MCF 10A (cell line): ENCODE results near the gene CEPT1. TPM values are rescaled to one million over a fixed set of nuclear protein-coding genes. Genes with fewer than 3 reads are reported as not detected.

Source experiments
- BruUV-seq: library from RNA; stranded (reverse); fragments of 400-500 nt; replicated peaks from 2 replicates; lab custom pipeline; 2021; lab: Mats Ljungman, UMichigan
- CTCF ChIA-PET: fragments of 300-600 bp; sonication (Branson Sonifier 250); formaldehyde crosslinking; extraction: SDS; loops from one replicate; lab custom pipeline; 2021; ENCODE audit warnings: antibody characterized with exemption, inconsistent platforms; lab: Yijun Ruan, JAX
- POLR2A ChIA-PET: fragments of 300-600, 350-650 bp; sonication (Branson Sonifier 250); formaldehyde crosslinking; extraction: SDS; loops from one replicate; lab custom pipeline; 2020; ENCODE audit warnings: antibody characterized with exemption, inconsistent platforms; lab: Yijun Ruan, JAX
- DNase-seq: peaks from one replicate; pipeline ENCODE4 v3.0.0-alpha.2; 2018; ENCODE audit not compliant: unreplicated experiment
- H3K27ac Mint-ChIP-seq: one replicate; pipeline ENCODE4 v1.8.0; 2022; ENCODE audit warnings: mild to moderate bottlenecking, low read depth, mixed read lengths; ENCODE audit not compliant: unreplicated experiment
- H3K27me3 Mint-ChIP-seq: one replicate; pipeline ENCODE4 v1.8.0; 2022; ENCODE audit warnings: mixed read lengths; ENCODE audit not compliant: insufficient read depth, unreplicated experiment
- H3K36me3 Mint-ChIP-seq: one replicate; pipeline ENCODE4 v1.8.0; 2022; ENCODE audit warnings: mild to moderate bottlenecking, moderate library complexity, mixed read lengths; ENCODE audit not compliant: insufficient read depth, unreplicated experiment
- H3K4me1 Mint-ChIP-seq: one replicate; pipeline ENCODE4 v1.8.0; 2022; ENCODE audit warnings: mixed read lengths; ENCODE audit not compliant: insufficient read depth, unreplicated experiment
- H3K4me3 Mint-ChIP-seq: one replicate; pipeline ENCODE4 v1.8.0; 2022; ENCODE audit warnings: mild to moderate bottlenecking, moderate library complexity, mixed read lengths; ENCODE audit not compliant: unreplicated experiment
- H3K9me3 Mint-ChIP-seq: one replicate; pipeline ENCODE4 v1.8.0; 2022; ENCODE audit warnings: mixed read lengths; ENCODE audit not compliant: unreplicated experiment
- intact Hi-C: fragments of 100-400 bp; cut with micrococcal nuclease; formaldehyde crosslinking; loops from 2 replicates; pipeline ENCODE4 v1.14.1; 2022
- total RNA-seq: library from RNA; stranded (reverse); gene quantifications from 2 replicates; pipeline ENCODE4 v1.2.3, GENCODE V29; 2022
- TF ChIP-seq, protein P1 (sequence below): fragments of 200-600 bp; IDR thresholded peaks from one replicate; pipeline ENCODE4 v1.8.0; 2022; ENCODE audit warnings: antibody characterized with exemption, mild to moderate bottlenecking; ENCODE audit not compliant: unreplicated experiment

CEPT1 gene
- total RNA-seq, 1 experiment from 2014 or later = 45.0 TPM

DNA sequence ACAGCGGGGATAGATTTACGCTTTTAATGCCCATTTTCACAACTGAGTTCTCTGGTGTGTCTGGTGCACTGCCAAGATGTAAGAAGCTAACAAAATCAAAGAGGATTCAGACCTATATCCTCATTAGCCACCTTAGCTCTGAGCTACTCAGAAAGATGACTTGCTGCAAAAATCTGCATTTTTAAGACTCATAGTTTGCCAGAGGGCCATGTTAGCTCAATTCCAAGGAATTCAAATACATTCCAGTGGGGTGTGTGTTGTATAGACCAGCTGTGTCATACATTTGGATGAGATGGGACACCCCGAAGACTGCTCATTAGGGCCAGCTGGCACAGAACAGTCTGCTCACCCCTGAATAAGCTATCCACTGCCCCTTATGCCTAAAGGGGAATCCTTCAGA lies 51.5 kb downstream of the CEPT1 start:
- TF ChIP-seq, protein P1, sequence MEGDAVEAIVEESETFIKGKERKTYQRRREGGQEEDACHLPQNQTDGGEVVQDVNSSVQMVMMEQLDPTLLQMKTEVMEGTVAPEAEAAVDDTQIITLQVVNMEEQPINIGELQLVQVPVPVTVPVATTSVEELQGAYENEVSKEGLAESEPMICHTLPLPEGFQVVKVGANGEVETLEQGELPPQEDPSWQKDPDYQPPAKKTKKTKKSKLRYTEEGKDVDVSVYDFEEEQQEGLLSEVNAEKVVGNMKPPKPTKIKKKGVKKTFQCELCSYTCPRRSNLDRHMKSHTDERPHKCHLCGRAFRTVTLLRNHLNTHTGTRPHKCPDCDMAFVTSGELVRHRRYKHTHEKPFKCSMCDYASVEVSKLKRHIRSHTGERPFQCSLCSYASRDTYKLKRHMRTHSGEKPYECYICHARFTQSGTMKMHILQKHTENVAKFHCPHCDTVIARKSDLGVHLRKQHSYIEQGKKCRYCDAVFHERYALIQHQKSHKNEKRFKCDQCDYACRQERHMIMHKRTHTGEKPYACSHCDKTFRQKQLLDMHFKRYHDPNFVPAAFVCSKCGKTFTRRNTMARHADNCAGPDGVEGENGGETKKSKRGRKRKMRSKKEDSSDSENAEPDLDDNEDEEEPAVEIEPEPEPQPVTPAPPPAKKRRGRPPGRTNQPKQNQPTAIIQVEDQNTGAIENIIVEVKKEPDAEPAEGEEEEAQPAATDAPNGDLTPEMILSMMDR = no peak
- CTCF ChIA-PET = interaction anchor here (0.5 to 1.5 kb wide), 5 partner anchors 9 to 769 kb away, joined by 3 to 6 read pairs (median 3); no protein-coding TSS in a partner anchor
- DNase-seq = no peak
- no peak overlapping the region for H3K27ac Mint-ChIP-seq
- POLR2A ChIA-PET = interaction anchor here (0.6 kb wide), 1 partner anchor 156 kb away, joined by 3 read pairs; no protein-coding TSS in a partner anchor
- H3K4me1 Mint-ChIP-seq = peaks cover 11% of the 10 kb centered on the region
- no peaks in the 10 kb centered on the region for H3K9me3 Mint-ChIP-seq
- intact Hi-C loops = no loop called here
- no peaks in the 10 kb centered on the region for H3K27me3 Mint-ChIP-seq
- H3K4me3 Mint-ChIP-seq = no peak overlapping the region
- BruUV-seq = no TSS peak
- peaks cover 37% of the 10 kb centered on the region for H3K36me3 Mint-ChIP-seq

DNA sequence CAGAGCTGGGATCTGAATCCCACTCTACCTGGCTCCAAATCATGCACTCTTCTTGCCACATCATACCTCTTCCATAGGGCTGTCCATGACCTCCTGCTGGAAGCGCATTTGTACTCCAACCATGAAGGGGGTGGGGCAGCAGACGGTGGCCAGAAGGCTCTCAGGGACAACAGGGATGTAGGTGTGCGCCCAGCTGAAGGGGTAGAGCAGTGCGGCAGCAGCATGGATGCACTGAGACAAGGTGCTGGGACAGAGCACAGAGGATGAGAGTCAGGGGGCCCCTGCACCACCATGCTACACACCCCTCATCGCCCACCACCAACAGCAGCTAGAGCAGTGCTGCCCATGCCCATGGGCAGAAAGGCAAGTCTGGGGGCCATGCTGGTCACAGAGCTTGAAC lies 52.1 kb downstream of the CEPT1 start:
- no peak for DNase-seq
- no peaks in the 10 kb centered on the region for H3K27me3 Mint-ChIP-seq
- POLR2A ChIA-PET = interaction anchor here (0.6 kb wide), 1 partner anchor 155 kb away, joined by 3 read pairs; no protein-coding TSS in a partner anchor
- CTCF ChIA-PET = interaction anchor here (0.5 to 1.5 kb wide), 4 partner anchors 9 to 769 kb away, joined by 3 to 6 read pairs (median 3); no protein-coding TSS in a partner anchor
- intact Hi-C loops = no loop called here
- no TSS peak for BruUV-seq
- H3K9me3 Mint-ChIP-seq = no peaks in the 10 kb centered on the region
- peaks cover 11% of the 10 kb centered on the region for H3K4me1 Mint-ChIP-seq
- no peak overlapping the region for H3K27ac Mint-ChIP-seq
- no peak overlapping the region for H3K4me3 Mint-ChIP-seq
- peaks cover 33% of the 10 kb centered on the region for H3K36me3 Mint-ChIP-seq
- TF ChIP-seq, protein P1 = no peak

GRCh38 chr1:111192658-111193519 lies 52.9 kb downstream of the CEPT1 start:
- POLR2A ChIA-PET = no interaction called here
- no peak for DNase-seq
- BruUV-seq = no TSS peak
- no peaks in the 10 kb centered on the region for H3K27me3 Mint-ChIP-seq
- H3K36me3 Mint-ChIP-seq = peaks cover 29% of the 10 kb centered on the region
- TF ChIP-seq, protein P1 = no peak
- intact Hi-C loops = no loop called here
- no peaks in the 10 kb centered on the region for H3K9me3 Mint-ChIP-seq
- no peak overlapping the region for H3K27ac Mint-ChIP-seq
- CTCF ChIA-PET = interaction anchor here (0.9 kb wide), 1 partner anchor 10 kb away, joined by 3 read pairs; no protein-coding TSS in a partner anchor
- no peak overlapping the region for H3K4me3 Mint-ChIP-seq
- H3K4me1 Mint-ChIP-seq = peaks cover 11% of the 10 kb centered on the region
